Cardiac fibroblast (primary cell): Measurements from ENCODE around the gene ATF5.
"Not testable (repeated sequence)": the region's sequence is repeated elsewhere in the genome, so short reads cannot be mapped to it uniquely, and the experiment has no call there.

Experiments used
- DNase-seq, 2 donors: peaks; one replicate each; pipeline versions ENCODE4 v3.0.0 to v3.0.0-alpha.2; 2010; ENCODE audit warnings: low read depth in 2 of 2
- H3K4me3 ChIP-seq, 2 donors: replicated peaks in 1 of 2; 1 replicate in 1 of 2; 2 replicates in 1 of 2; pipeline ENCODE4 v1.5.1; 2011; ENCODE audit warnings: low read depth in 2 of 2, low read length in 2 of 2, mild to moderate bottlenecking in 2 of 2, moderate library complexity in 1 of 2
- CTCF ChIP-seq: IDR thresholded peaks from one replicate; pipeline ENCODE4 v1.5.1; 2011; ENCODE audit warnings: low read depth, mild to moderate bottlenecking, low read length, inconsistent platforms

ATF5 gene

GRCh38 chr19:49938662-49939061 is 9.7 kb downstream of the ATF5 start:
- TF ChIP-seq CTCF, result no peak
- no peak overlapping the region for H3K4me3 ChIP-seq
- no peak for DNase-seq

- no peak for TF ChIP-seq CTCF
- DNase-seq, result no peak
- no peak overlapping the region for H3K4me3 ChIP-seq
Observed at GRCh38 chr19:49939721-49940481, 10.9 kb downstream of the ATF5 start.

GRCh38 chr19:49940482-49940791 is 11.4 kb downstream of the ATF5 start:
- no peak for TF ChIP-seq CTCF
- no peak for DNase-seq
- no peak overlapping the region for H3K4me3 ChIP-seq

GRCh38 chr19:49944567-49944966 is 15.6 kb downstream of the ATF5 start:
- not testable (repeated sequence) for DNase-seq

GRCh38 chr19:49946415-49946814 is 17.4 kb downstream of the ATF5 start:
- no peak for DNase-seq
- H3K4me3 ChIP-seq, result no peak overlapping the region
- no peak for TF ChIP-seq CTCF

More at GRCh38 chr19:49944567-49944966, 15.6 kb downstream of the ATF5 start:
- H3K4me3 ChIP-seq, result not testable (repeated sequence)

- TF ChIP-seq CTCF, result no peak
- no peak for DNase-seq
- H3K4me3 ChIP-seq, result no peak overlapping the region
Observed at GRCh38 chr19:49949742-49950589, 21.0 kb downstream of the ATF5 start.

GRCh38 chr19:49950590-49950948 is 21.6 kb downstream of the ATF5 start:
- H3K4me3 ChIP-seq, result no peak overlapping the region
- no peak for TF ChIP-seq CTCF
- DNase-seq, result no peak
